GM12892 (cell line): Measurements from ENCODE around the gene KIF26B.

Experiments used
- POLR2A ChIP-seq: IDR thresholded peaks from 2 replicates; pipeline ENCODE4 v1.6.1; 2011; ENCODE audit warnings: low read depth, low read length, control low read depth
- POLR2AphosphoS5 ChIP-seq: IDR thresholded peaks from 2 replicates; pipeline ENCODE4 v1.6.1; 2011; ENCODE audit warnings: low read depth, low read length, control low read depth
- TAF1 ChIP-seq: IDR thresholded peaks from 2 replicates; pipeline ENCODE4 v1.6.1; 2011; ENCODE audit warnings: low read depth, mild to moderate bottlenecking, control low read depth, low read length, borderline replicate concordance

DNA sequence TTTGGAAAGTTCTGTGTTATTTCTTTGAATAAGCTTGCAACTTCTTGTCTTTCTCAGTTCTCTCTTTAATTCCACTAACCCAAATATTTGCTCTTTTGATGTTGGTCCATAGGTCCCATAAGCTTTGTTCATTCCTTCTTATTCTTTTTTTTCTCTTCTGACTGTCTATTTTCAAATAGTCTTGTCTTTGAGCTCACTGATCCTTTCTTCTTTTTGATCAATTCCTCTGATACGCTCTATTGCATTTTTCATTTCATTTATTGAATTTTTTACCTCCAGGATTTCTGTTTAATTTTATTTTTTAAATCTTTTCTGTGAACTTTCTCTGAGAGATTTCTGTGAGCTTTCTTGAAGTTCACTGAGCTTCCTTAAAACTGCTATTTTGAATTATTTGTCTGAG is 486.6 kb downstream of the KIF26B start:
- TF ChIP-seq TAF1, result no peak
- no peak for TF ChIP-seq POLR2A
- TF ChIP-seq POLR2AphosphoS5, result no peak
